ENCODE data around the gene CHMP1B.
A peak's percentile ranks its signal among the peaks of the same experiment; 100 is the strongest.

Gene CHMP1B, protein sequence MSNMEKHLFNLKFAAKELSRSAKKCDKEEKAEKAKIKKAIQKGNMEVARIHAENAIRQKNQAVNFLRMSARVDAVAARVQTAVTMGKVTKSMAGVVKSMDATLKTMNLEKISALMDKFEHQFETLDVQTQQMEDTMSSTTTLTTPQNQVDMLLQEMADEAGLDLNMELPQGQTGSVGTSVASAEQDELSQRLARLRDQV

GRCh38 chr18:11851146-11851805 is at the start of gene CHMP1B:
TSS of gene CHMP1B (plus strand) at chr18:11851413. CDS start at chr18:11851512, 99 bp downstream.
- peak; percentile 97 for DNase-seq (ENCODE audit: low spot score)

DNA sequence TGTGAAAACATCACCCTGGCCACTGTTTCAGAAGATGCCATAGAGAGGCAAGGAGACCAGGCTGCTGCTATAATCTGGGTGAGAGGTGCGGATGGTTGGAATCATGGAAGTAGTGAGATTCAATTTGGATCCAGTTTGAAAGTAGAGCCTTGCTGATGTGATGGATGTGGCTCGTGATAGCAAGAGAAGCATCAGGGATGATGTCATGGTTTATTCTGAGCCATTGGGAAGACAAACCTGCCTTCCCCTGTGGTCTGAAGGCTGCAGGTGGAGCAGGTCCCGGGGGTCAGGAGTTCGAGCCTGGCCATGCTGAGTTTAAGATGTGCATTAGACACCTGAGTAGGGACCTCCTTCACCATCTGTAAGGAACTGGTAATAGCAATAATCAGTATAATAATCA is 49.6 kb upstream of the CHMP1B start:
- no peak for DNase-seq (ENCODE audit: low spot score)

DNA sequence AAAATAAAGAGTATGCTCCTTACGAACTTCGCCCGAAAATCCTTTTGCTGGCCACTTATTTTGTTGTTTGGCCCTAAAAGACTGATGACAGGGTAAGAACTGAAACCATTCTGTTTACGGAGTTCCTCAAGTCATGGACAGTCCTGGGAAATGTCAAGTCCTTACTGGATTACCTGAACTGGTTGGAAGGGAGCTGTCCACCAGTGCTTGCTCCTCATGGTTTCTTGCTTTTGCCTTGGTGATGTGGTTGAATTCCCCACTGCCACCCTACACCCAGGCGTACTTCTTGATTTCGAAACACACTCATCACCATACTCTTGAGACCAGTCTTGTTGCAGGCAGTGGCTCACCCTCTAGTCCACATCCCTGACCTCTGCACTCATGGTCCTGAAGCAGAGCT is 49.1 kb upstream of the CHMP1B start:
- no peak for DNase-seq (ENCODE audit: low spot score)

GRCh38 chr18:11802586-11802985 is 48.6 kb upstream of the CHMP1B start:
- no peak for DNase-seq (ENCODE audit: low spot score)

DNA sequence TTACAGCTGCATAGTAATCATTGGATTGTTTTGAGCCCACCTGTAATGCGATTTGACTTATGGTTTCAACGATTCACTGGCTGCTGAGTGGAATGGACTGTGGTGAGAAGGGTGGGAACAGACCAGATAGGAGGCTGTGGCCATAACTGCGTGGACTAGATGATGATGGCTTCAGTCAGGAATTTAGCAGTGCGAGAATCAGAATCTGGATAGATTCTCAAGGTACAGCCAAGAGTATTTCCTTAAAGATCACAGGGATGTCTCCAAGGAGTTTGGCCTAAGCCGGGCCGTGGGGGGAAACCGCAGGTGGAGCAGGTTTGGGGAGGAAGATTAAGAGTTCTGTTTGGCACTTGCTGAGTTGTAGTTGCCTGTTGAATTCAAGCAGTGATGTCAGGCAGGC is 44.0 kb upstream of the CHMP1B start:
- no peak for DNase-seq (ENCODE audit: low spot score)

- no peak for DNase-seq (ENCODE audit: low spot score)
These were observed 43.0 kb upstream of the CHMP1B start for GRCh38 chr18:11808001-11808855.

GRCh38 chr18:11809895-11810294 is 41.3 kb upstream of the CHMP1B start:
- no peak for DNase-seq (ENCODE audit: low spot score)

DNA sequence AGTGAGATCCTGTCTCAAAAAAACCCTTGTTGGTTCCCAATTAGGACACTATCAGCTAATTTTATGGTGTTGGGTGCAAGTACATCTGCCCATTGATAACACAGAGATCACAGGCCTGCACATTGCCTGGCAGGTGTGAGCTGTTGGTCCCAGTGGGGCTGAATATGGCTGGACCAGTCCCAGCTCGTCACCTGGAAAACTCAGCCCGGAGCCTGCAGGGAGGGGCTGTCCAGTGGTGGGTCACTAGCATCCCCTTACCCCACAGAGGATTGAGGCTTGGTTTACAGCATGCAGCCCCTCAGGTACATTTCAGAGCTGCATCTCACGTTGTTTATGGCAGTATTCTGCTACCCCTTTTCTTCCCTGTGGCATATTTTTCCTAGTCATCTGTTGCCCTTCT is 40.8 kb upstream of the CHMP1B start:
- DNase-seq (ENCODE audit: low spot score) = no peak

GRCh38 chr18:11811009-11811408 is 40.2 kb upstream of the CHMP1B start:
- no peak for DNase-seq (ENCODE audit: low spot score)

DNA sequence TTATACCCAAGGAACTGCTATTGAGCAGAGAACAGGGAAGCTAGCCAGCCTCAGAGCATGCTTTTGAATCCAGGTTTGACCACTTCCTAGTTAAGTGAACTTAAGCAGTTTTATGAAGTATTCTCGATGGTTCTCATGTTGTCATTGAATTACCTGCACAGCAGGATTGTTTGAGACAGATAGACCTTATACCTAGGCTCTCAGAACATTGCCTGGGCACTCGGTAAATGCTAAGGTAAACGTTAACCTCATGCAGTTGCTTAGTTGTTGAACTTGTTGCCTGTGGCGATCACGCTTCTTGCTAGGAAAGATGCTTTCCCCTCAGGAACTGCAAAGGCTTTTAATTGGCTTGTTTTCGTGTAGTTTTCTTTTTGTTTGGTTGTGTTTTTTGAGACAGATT is 34.0 kb upstream of the CHMP1B start:
- DNase-seq (ENCODE audit: low spot score) = no peak

- DNase-seq (ENCODE audit: low spot score) = no peak
These were observed 32.6 kb upstream of the CHMP1B start for GRCh38 chr18:11818486-11819203.

GRCh38 chr18:11819938-11820337 is 31.3 kb upstream of the CHMP1B start:
- no peak for DNase-seq (ENCODE audit: low spot score)

DNA sequence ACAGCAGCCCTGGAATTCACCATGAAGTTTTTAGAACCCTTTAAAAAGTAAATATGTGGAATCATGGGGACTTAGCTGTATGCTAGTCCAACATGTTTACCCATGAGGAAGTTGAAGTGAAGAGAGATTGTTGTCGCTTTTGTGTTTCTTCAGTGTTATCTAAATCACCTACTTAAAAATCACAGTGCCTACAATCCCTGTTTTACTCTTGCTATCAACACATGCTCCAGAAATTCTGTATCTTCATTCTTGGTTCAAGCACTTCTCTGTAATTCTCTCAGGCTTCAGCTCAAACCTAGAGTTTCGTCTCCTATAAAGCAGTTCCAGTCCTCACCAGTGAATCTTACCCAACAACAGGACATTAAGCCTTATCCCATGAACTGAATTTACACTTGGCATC is 30.5 kb upstream of the CHMP1B start:
- DNase-seq (ENCODE audit: low spot score) = no peak

DNA sequence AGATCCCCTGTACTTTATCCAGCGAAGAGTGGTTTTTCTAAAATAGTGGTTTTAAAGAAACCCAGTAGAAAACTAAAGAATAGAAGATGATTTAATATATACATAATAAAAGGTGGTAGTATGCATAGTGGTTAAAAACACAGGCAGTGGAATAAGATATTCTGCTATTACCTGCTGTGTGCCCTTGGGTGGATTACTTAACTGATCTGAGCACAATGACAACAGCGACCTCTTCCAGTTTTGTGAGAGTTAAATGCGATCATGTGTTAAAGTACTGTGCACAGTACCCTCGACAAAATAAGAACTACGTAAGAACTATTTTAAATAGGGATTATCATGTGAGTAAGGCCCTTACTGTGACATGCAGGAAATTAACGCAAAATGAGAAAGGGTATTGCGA is 30.0 kb upstream of the CHMP1B start:
- no peak for DNase-seq (ENCODE audit: low spot score)

DNA sequence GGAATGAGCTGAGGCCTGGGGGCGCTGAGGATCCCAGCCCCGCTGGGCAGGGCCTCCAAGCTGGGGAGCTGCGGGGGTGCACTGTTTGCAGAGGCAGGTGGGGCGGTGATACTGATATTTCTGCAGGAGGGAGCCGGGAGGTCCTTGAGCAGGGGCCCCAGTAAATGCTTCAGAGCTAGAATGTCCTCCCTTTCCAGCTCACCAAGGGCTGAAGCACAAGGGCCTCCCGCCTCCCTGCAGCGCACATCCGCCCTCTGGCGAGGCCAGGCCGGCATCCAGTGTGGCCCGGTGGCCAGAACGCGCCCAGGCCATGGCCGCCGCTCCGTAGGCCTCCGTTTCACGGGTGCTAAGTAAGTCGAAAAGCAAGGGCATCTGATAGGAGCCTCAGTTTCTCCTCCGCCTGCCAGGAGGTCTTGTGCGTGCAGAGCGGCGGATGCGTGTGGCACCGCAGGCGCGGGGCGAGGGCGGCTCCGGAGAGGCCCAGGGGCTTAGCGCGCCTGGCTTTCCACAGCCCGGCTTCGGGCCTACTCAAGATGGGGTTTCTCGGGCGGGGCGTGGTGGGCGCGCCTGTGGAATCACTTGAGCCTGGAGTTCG is 29.5 kb upstream of the CHMP1B start:
- no peak for DNase-seq (ENCODE audit: low spot score)

GRCh38 chr18:11823545-11823944 is 27.7 kb upstream of the CHMP1B start:
- DNase-seq (ENCODE audit: low spot score) = no peak

GRCh38 chr18:11826836-11827235 is 24.4 kb upstream of the CHMP1B start:
- DNase-seq (ENCODE audit: low spot score) = no peak

DNA sequence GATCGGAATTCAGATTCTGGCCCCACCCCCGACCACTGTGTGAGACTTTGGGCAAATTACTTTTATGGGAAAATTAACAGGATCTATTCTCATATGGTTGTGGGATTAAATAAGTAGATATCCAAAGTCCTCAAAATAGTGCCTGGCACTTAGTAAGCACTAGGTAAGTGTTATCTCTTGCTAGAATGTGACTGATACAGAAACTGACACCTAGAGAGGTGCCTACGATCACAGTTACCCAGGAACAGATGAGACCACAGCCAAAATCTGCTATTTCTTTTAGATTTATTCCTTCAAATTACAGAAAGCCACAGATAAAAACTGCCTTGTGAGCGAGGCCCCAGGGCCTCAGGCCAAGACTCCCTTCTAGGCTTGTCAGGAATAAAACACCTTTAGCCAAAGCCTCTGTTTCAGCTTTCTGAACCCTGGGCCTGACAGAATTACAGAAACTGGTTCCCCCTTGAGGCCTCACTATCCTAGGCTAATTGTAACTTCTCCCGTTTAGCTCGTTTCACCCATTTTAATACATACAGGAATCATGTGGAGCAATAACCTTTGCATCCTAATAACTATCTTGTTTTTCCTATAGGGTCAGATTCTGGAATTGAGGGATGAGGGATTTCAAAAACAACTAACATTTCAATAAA is 22.3 kb upstream of the CHMP1B start:
- no peak for DNase-seq (ENCODE audit: low spot score)

DNA sequence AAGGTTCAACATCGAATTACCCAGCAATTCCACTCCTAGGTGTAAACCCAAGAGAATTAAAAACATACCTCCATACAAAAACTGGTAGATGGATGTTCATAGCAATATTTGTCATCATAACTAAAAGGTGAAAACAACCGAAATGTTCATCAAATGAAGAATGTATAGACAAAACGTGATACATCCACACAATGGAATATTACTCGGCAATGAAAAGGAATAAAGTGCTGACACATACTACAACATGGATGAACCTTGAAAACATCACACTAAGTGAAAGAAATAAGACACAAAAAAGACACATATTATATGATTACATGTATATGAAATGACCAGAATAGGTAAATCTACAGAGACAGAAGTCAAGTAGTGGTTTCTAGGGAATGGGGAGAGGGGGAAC is 20.6 kb upstream of the CHMP1B start:
- DNase-seq (ENCODE audit: low spot score) = no peak

- DNase-seq (ENCODE audit: low spot score) = no peak
These were observed 19.3 kb upstream of the CHMP1B start for GRCh38 chr18:11831921-11832320.

DNA sequence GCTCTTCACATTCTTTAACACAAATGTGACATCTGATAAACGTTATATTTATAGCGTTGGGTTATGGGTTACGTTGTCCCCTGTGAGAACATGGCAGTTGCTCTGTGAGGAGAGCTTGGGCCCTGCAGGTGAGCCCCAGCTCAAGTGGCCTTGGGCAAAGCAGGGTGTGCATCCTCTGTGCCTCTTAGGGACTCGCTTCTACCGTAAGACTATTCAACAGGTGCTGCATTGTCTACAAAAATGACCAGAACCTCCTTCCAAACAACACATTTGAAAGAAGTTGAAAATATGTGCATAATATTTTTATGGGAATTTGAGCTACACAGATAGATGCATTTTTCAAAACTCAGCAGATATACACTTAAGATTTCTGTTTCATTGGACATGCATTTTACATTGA is 16.4 kb upstream of the CHMP1B start:
- no peak for DNase-seq (ENCODE audit: low spot score)

DNA sequence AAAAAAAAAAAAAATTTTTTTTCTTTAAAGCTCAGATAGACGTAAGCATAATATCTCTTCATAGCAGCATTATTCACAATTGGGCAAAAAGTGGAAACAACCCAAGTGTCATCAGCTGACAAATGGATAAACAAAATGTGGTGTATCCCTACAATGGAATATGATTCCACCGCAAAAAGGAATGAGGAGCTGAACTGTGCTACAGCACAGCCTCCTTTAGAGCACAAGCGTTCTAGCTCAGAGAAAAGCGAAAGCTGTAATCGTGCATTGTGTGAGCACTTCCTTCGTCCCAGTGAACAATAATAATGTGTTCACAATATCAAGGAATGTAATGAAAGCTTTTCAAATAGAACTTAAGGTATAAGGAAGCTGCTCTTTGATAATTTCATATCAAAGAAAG is 11.7 kb upstream of the CHMP1B start:
- no peak for DNase-seq (ENCODE audit: low spot score)
